HG03039 (cell line): Measurements from ENCODE around the gene FADS6.
"Not testable (repeated sequence)": the region's sequence is repeated elsewhere in the genome, so short reads cannot be mapped to it uniquely, and the experiment has no call there.

ENCODE experiments used
- ATAC-seq: cut with Tn5 transposase; IDR thresholded peaks from one replicate; pipeline ENCODE4 v1.9.1; 2021; ENCODE audit warnings: mild to moderate bottlenecking, moderate library complexity; ENCODE audit not compliant: unreplicated experiment

FADS6 gene

DNA sequence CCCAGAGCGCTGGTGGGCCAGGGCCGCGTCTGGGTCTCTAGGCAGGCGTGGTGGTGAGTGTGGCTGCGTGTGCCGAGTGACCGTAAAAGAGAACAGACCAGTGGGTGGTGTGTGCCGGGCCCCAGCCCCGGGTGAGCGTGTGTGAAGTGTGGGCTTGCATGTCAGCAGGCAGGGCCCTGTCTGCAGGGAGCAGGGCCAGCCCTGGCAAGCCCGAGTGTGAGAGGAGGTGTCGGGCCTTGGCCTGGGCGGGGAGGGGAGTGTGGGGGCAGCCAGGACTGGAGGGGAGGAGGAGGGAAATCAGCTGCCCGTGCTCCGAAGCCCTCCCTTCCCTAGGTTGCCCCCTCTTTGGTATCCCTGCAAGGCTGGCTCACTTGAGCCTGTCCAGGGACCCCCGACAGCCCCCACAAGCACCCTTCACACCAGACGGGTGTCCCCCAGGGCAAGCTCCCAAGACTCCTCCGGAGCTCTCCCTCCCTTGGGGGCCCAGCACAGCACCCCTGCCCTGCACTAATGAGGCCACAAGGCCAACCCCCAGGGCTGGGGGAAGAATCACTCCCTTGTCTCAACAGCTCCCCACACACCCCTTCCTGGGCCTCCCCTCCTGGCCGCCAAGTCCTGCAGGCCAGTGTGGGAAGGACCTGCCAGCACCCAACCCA is 27.7 kb upstream of the FADS6 start:
- no peak for ATAC-seq

DNA sequence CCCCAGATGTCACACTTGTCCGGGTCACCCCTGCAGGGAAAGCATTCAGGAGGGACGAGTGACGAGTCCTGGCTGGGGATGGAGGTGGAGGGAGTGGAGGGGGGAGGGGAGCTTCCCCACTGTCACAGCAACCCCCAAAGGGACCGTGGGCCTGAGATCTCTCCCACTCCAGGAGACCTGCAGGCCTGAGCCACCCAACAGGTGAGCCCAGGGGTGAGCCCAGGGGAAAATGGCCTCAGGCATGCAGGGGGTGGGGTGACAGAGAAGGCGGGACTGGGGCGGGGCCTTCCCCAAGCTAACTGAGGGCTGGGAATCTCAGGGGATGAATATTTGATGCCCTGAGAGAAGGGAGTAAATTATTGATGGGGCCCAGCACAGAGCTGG is 27.2 kb upstream of the FADS6 start:
- no peak for ATAC-seq

- no peak for ATAC-seq
Measured at GRCh38 chr17:74920306-74920620, 26.8 kb upstream of the FADS6 start.

GRCh38 chr17:74919440-74920305 is 26.2 kb upstream of the FADS6 start:
- ATAC-seq = no peak

GRCh38 chr17:74918906-74919305 is 25.5 kb upstream of the FADS6 start:
- no peak for ATAC-seq

GRCh38 chr17:74917430-74917829 is 24.0 kb upstream of the FADS6 start:
- no peak for ATAC-seq

GRCh38 chr17:74916851-74917199 is 23.4 kb upstream of the FADS6 start:
- no peak for ATAC-seq

DNA sequence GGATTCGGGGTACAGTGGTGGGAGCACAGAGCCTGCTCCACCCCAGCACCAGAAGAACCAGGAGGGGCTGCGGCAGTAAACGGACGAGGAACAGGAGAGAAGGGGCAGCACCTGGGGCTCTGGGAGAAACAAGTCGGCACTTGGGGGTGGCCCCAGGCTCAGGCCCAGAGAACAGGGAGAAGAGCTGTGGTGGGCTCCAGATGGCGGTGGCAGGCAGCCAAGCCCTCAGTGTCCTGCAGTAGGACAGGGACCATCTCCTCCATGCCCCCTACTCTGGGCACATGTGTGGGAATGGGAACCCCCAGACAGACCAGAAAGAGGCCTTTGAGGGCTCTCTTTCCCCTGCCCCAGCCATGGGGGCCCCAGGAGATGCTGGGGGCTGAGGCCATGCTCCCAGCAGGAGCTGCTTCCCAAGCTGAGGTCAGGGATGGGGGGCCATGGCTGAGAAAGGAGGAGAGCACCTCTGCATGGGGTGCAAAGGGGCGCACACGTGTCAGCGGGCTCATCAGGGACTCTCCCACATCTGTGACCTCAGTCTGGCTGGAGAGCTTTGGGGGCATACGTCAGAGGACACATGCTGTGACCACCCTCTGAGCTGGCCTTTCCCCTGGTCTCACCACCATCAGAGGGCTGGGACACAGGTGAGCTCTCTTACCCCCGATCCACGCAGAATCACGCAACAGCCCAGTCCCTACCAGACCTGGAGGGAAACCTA is 22.9 kb upstream of the FADS6 start:
- no peak for ATAC-seq

- not testable (repeated sequence) for ATAC-seq
Measured at GRCh38 chr17:74911423-74911822, 18.0 kb upstream of the FADS6 start.

- ATAC-seq = not testable (repeated sequence)
Measured at GRCh38 chr17:74909097-74909496, 15.7 kb upstream of the FADS6 start.

DNA sequence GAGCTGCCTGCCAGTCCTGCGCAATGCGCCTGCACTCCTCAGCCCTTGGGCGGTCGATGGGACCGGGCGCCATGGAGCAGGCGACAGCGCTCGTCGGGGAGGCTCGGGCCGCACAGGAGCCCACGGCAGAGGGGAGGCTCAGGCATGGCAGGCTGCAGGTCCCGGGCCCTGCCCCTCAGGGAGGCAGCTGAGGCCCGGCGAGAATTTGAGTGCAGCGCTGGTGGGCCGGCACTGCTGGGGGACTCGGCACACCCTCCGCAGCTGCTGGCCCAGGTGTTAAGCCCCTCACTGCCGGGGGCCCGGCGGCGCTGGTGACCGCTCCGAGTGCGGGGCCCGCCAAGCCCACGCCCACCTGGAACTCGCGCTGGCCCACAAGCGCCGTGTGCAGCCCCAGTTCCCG is 13.6 kb upstream of the FADS6 start:
- ATAC-seq = no peak

DNA sequence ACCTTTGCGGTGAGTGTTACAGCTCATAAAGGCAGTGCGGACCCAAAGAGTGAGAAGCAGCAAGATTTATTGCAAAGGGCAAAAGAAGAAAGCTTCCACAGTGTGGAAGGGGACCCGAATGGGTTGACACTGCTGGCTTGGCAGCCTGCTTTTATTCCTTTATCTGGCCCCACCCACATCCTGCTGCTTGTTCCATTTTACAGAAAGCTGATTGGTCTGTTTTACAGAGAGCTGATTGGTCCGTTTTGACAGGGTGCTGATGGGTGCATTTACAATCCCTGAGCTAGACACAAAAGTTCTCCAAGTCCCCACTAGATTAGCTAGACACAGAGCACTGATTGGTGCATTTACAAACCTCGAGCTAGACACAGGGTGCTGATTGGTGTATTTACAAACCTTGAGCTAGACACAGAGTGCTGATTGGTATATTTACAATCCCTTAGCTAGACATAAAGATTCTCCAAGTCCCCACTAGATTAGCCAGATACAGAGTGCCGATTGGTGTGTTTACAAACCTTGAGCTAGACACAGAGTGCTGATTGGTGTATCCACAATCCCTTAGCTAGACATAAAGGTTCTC is 12.9 kb upstream of the FADS6 start:
- not testable (repeated sequence) for ATAC-seq

GRCh38 chr17:74904687-74905409 is 11.4 kb upstream of the FADS6 start:
- ATAC-seq = no peak

DNA sequence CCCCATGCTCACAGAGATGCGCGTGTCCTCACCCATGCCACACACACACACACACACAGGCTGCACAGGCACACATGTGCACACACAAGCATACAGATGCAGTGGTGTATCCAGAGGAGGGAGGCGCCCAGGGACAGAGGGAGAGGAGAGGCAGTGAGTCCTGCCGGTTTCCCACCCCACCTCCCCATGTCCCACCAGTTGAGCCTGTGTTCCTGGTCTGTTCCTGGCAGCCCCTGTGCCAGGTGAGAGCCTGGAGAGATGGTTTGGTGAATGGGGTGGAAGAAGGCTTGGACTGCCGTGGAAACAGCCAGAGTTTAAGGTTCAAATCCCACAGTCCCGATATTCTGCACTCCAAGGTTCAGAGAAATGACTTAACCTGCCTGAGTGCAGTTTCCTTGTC is 10.2 kb upstream of the FADS6 start:
- ATAC-seq = no peak

DNA sequence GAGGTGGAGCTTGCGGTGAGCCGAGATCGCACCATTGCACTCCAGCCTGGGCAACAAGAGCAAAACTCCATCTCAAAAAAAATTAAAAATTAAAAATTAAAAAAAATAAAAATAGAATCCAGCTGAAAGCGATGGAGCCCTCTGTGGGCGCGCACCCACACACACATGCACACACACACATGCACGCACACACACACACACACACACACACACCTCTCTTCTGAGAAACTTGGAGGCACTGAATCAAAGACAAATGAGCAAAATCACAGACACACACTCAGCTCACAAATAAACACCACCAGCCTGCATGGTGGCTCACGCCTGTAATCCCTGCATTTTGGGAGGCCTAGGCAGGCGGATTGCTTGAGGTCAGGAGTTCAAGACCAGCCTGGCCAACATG is 9.6 kb upstream of the FADS6 start:
- no peak for ATAC-seq

DNA sequence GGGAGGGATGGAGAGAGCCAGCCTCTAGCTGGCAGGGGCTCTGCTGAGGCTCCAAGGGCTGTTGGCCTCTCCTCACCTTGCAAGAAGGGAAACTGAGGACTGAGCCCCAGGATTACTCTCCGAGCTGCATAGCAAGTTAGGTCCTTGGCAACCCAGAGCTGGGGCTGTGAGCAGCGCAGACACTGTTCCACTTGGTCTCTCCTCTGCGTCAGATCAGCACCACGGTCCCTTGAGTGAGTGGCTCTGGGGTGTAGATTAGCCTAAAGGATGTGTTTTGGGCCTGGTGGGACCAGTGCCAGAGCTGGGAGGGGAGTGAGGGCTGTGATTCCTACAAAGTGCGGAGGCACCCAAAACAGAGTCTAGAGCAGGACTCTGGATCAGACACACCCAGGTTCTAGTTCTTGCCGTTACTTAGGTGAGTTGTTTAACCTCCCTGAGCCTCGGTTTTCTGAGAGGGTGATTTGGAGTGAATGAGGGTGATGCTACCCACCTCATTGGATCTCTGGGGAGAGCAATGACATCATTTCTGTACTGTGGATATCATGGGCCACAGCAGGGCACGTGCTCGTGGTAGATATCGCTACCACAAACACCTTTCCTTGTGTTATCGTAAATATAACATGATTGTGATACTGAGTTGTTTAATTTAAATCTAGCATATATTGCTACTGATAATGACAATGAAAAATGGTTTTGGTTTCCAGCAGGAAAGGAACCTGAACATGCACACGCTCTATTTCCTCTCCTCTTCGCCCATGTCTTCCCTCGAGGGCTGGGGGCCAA is 8.1 kb upstream of the FADS6 start:
- ATAC-seq = no peak

- no peak for ATAC-seq
Measured at GRCh38 chr17:74900208-74900607, 6.8 kb upstream of the FADS6 start.

DNA sequence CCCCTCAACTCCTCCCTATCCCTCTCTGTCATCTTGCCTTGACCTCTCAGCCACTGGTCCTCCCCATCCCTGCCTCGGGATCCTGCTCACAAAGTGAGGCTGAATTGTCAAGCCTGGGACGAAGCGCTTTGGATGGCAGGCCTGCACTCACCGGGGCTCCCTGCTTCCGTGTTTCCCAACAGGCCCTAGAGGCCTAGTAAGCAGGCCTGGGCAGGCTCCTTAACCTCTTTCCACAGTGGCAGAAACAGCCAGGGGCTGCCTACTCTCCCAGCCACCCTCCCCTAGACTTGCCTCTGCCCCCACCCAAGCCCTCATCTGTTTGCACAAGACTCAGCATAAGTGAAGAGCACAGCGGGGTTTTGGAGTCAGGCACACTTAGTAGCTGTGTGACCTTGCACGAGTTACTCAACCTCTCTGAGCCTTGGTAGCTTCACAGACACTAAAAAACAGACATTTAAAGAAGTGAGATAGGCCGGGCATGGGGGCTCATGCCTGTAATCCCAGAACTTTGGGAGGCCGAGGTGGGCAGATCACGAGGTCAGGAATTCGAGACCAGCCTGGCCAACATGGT is 5.0 kb upstream of the FADS6 start:
- no peak for ATAC-seq

GRCh38 chr17:74893936-74894671 is 671 bp upstream of the FADS6 start:
- no peak for ATAC-seq
